ENCODE measurements around the gene BTN3A1.

DNA sequence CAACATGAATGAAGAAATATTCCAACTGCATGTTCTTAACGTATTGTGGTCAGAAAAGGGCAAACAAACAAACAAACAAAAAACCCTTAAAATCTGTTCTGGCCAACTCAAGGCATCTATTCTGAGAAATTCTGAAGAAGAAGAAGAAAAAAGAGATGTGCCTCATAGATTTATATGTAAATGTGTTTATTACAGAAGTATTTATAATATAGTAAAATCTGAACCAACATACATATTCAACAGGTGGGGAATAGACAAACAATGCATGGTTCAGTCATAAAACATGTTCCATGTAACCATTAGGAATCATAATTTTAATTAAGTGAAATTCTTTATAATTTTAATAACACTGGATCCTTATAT is 36.5 kb upstream of the BTN3A1 start:
- no peak for TF ChIP-seq OSR1 (CRISPR knock-in tag; IDR thresholded peaks at IDR 0.05)
- no peak for TF ChIP-seq ZFP3 (CRISPR knock-in tag; IDR thresholded peaks at IDR 0.05)
- TF ChIP-seq PPARA (CRISPR knock-in tag; IDR thresholded peaks at IDR 0.05; ENCODE audit: borderline replicate concordance) = no peak
- TF ChIP-seq, protein P1, sequence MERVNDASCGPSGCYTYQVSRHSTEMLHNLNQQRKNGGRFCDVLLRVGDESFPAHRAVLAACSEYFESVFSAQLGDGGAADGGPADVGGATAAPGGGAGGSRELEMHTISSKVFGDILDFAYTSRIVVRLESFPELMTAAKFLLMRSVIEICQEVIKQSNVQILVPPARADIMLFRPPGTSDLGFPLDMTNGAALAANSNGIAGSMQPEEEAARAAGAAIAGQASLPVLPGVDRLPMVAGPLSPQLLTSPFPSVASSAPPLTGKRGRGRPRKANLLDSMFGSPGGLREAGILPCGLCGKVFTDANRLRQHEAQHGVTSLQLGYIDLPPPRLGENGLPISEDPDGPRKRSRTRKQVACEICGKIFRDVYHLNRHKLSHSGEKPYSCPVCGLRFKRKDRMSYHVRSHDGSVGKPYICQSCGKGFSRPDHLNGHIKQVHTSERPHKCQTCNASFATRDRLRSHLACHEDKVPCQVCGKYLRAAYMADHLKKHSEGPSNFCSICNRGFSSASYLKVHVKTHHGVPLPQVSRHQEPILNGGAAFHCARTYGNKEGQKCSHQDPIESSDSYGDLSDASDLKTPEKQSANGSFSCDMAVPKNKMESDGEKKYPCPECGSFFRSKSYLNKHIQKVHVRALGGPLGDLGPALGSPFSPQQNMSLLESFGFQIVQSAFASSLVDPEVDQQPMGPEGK (CRISPR knock-in tag; IDR thresholded peaks at IDR 0.05; ENCODE audit: borderline replicate concordance) = no peak
